Measurements from ENCODE around the gene FAM90A1. TPM values are rescaled to one million over a fixed set of nuclear protein-coding genes. Genes with fewer than 3 reads are reported as not detected.
"Not testable (repeated sequence)": the region's sequence is repeated elsewhere in the genome, so short reads cannot be mapped to it uniquely, and the experiment has no call there.

The FAM90A1 gene, protein sequence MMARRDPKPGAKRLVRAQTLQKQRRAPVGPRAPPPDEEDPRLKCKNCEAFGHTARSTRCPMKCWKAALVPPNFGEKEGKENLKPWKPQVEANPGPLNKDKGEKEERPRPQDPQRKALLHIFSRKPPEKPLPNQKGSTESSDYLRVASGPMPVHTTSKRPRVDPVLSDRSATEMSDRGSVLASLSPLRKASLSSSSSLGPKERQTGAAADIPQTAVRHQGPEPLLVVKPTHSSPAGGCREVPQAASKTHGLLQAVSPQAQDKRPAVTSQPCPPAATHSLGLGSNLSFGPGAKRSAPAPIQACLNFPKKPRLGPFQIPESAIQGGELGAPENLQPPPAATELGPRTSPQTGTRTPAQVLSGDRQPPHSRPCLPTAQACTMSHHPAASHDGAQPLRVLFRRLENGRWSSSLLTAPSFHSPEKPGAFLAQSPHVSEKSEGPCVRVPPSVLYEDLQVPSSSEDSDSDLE
- total RNA-seq = not detected in 2 replicates
- 0.05 TPM for polyA plus RNA-seq (2012)

DNA sequence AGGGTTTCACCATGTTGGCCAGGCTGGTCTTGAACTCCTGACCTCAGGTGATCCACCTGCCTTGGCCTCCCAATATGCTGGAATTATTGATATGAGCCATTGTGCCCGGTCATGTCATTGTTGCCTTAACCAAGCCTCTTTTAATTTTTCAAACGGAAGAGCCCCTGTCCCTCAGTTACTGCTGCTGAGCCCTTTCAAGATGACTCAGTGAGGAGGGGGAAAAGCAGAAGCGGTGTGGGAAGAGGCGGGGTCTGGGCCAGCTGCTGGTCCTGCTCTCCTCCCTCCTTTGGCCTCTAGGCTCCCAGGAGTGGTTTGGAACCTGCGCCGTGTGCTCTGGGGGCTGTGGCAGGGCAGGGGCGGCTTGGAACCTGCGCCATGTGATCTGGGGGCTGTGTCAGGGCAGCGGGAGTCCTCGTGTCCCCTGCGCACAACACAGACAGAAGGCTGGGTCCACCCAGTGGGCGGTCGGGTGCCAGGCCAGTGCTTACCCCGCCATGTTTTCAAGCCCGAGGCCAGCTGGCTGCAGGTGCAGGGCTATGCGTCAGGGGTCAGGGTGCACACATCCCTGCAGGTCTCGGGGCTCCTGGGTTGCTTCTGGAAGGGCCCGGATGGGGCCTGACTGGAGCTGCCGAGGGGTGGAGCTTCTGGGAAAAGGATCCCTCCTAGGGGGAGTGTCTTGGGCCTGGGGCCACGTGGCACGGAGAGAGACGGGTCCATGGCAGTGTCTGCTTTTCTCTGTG is at the start of gene FAM90A1:
Gene FAM90A1 (minus strand): TSS at position 627 of the 740 bp plus-strand sequence. CDS start 2,786 bp downstream, outside the sequence.
- not testable (repeated sequence) for DNase-seq (ENCODE audit: low read depth)

DNA sequence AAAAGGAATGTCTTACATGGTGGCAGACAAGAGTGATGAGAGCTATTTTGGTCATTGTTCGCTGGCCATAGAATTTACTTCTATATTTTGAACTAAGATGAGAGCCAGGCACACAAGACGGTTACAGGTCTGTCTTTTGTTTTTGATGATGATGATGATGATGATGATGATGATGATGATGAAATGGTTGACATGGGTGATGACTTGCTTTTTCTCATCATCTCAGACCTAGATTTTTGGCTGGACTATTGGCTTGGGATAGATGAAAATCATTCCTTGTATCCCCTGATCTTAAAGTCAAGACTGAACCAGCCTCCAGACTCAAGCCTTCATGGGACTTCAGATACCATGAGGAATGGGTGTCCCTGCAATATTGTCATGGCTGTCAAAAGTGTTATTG is 49.0 kb upstream of the FAM90A1 start:
- DNase-seq (ENCODE audit: low read depth) = not testable (repeated sequence)

- not testable (repeated sequence) for DNase-seq (ENCODE audit: low read depth)
Measured at GRCh38 chr12:8266706-8267105, 39.3 kb upstream of the FAM90A1 start.

DNA sequence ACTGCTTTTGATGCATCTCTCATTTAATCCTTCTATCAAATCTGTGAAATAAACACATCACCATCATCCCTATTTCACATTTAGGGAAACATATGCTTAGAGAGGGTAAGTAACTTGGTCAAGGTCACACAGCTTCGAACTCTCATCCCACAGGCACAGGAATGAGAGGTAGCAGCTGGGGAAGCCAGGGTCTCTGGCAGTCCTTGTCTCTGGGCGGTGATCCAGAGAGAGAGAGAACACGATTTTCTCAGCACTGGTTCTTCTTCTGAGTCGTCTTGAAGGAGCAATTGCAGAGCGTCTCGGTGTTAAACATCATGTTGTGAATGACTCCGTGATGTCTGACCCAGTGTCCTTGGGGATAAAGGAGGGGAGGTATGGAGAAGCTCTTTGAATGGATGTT is 36.8 kb upstream of the FAM90A1 start:
- DNase-seq (ENCODE audit: low read depth) = not testable (repeated sequence)

DNA sequence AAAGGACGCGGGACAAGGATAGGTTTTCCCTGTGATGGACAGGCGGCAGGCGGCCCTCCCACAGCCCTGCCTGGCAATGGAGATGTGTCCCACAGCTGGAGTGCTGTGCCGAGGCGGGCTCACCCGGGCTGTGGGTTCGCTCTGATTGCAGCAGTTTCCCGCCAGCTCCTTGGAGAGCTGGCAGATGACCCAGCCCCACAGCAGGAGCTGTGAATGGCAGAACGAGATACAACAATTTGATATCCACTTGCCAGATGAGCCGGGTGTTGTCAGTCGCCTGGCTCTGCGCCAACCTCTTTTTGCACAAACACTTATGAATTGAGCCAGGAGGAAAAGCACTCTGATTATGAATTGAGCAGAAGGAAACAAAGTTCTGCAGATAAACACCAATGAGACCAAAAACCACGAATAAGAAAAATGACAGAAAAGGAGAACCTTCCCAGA is 33.7 kb upstream of the FAM90A1 start:
- peak; percentile 4 for DNase-seq (ENCODE audit: low read depth)

DNA sequence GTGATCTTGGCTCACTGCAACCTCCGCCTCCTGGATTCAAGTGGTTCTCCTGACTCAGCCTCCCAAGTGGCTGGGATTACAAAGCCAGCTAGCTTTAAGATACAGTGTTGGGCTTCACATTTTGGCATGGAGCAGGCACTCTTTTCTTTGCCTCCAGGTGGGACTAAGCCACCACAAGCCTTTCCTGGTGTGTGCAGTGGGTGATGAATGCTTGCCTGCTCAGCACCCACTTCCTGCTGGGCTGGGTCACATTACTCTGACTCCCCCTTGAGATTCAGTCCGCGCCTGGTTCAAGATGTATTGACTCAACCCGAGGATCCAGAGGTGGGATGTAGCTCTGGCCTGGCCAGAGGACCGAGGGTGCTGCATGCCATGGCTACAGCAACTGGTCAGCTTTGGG is 28.9 kb upstream of the FAM90A1 start:
- DNase-seq (ENCODE audit: low read depth) = not testable (repeated sequence)

GRCh38 chr12:8254705-8255104 is 27.3 kb upstream of the FAM90A1 start:
- not testable (repeated sequence) for DNase-seq (ENCODE audit: low read depth)

DNA sequence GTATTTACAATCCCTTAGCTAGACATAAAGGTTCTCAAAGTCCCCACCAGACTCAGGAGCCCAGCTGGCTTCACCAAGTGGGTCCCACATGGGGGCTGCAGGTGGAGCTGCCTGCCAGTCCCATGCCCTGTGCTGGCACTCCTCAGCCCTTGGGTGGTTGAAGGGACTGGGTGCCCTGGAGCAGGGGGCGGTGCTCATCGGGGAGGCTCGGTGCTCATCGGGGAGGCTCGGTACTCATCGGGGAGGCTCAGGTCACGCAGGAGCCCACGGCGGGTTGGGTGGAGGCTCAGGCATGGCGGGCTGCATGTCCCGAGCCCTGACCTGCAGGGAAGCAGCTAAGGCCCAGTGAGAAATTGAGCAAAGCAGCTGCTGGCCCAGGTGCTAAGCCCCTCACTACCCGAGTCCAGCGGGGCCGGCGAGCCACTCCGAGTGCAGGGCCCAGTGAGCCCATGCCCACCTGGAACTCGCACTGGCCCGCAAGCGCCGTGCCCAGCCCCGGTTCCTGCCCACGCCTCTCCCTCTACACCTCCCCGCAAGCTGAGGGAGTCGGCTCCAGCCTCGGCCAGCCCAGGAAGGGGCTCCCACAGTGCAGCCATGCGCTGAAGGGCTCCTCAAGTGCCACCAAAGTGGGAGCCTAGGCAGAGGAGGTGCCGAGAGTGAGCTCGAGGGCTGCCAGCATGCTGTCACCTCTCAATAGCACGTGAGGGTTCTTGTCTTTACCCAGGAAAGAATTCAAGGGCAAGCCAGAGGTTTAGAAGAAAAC is 24.8 kb upstream of the FAM90A1 start:
- not testable (repeated sequence) for DNase-seq (ENCODE audit: low read depth)

GRCh38 chr12:8251616-8252015 is 24.2 kb upstream of the FAM90A1 start:
- not testable (repeated sequence) for DNase-seq (ENCODE audit: low read depth)

GRCh38 chr12:8246941-8247535 is 19.6 kb upstream of the FAM90A1 start:
- peak; percentile 11 for DNase-seq (ENCODE audit: low read depth)

DNA sequence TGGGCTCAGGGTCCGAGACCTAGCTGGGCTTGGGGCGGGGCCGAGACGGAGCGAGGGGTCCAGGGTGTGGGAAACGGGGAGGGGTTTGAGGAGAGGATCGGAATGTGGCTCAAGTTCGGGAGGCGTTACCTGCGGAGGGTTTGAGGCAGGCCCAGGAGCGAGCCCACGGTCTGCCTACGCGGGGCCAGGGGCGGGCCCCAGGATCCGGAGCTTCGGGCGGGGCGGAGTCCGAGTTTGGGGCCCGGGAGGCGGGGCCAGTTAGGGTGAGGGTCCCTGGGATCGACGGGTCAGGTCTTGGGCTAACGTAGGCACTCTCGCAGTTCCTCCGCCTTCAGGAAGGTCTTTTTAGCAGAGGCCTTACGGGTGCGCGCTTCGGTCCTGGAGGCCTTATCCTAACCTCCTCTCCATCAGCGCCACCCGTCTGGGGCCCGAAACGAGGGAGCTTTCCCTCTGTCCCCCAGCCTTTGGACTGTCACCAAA is 16.3 kb upstream of the FAM90A1 start:
- DNase-seq (ENCODE audit: low read depth) = not testable (repeated sequence)

GRCh38 chr12:8242880-8243681 is 15.7 kb upstream of the FAM90A1 start:
- peak; percentile 87 for DNase-seq (ENCODE audit: low read depth)

DNA sequence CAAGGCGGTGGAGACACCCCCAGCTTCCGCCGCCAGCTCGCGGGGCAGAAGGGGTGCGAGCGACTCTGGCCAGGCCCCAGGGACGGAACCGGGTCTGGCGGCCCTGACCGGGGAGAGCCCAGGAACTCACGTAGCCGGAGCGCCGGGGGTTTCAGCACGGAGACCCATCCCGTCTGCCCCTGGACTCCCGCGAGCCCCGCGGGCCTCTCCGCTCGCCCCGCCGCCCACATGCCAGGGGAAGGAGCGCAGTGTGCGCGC is 15.1 kb upstream of the FAM90A1 start:
- DNase-seq (ENCODE audit: low read depth) = not testable (repeated sequence)

DNA sequence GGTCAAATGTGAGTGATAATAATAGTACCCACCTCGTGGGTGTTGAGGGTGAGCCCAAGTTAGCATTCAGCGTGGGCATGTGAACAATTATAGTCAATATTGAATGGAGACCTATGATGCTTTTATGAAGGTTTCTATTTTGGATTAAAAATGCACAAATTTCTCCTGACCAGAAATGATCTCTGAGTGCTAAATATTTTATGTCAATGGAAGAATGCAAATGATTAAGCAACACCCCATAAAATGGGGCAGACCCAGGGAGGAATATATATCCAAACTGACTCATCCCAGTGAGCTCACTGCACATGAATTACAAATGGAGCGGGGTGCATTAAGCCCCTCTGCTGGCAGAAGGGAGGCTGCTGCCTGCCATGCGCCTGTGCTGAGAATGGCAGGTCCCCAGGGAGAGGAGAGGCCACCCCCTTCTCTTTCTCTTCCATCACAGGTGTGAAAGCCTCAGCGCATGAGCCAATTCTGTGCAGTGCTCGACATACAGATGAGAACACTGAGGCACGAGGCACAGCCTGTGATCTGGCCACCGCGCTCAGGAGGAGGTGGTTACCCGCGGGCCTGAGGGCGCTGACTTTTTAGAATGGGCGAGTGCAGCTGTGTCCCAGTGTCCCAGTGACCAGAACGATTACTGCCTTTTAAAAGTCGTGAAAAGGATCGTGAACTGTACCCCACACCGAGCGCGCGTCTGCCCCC is 14.7 kb upstream of the FAM90A1 start:
- DNase-seq (ENCODE audit: low read depth) = peak; percentile 40

DNA sequence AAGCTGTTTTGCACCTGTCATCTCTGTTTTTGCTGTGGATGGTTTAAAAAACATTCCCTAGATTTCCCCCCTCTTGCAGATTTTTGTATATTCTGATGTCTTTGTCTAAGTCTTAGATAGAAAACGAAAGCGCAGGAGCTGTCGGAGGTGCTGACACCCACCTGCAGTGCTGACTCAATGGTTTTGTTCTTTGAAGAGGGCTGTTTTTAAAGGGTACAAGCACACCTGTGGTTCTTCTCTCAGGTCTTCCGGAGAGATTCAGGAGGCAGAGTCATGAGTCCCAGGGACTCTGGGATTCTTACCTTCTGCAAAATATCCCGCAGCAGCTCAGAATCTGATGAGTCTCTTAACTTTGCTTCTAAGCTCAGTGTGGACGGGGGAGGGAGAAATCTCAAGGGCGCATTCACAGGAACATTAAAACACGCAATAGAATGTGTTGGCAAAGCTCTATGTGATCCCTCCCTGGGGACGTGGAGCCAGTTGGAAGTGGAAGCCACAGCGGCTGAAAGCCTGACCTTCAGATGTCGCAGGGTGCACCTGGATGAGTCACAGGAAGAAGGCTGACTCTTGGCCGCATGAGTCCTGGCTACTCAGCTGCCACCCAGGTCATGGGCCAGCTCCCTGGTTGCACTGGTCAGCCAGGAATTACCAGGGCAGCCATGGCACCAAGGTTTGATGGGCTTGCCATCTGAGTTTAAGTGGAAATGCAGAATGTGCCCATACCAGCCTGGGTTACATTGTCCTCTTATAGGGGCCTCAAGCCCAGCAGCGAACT is 13.1 kb upstream of the FAM90A1 start:
- not testable (repeated sequence) for DNase-seq (ENCODE audit: low read depth)

DNA sequence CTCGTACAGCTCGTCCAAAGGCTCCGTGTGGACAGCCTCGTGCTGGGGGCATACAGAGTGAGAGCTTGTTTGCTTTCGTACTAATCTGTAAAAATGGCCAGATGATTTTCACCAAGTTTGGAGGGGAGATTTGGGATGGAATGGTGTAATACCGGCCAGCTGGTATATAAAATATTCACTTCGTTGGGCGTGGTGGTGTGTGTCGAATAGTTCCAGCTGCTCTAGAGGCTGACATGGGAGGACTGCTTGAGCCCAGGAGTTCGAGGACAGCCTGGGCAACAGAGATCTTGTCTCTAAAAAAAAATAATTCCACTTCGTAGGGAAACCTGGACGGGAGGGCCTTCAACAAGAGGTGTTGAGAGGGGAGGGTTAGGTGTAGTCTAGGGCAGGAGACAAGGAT is 9.6 kb upstream of the FAM90A1 start:
- DNase-seq (ENCODE audit: low read depth) = not testable (repeated sequence)

- DNase-seq (ENCODE audit: low read depth) = peak; percentile 53
Measured at GRCh38 chr12:8235316-8236157, 8.1 kb upstream of the FAM90A1 start.

DNA sequence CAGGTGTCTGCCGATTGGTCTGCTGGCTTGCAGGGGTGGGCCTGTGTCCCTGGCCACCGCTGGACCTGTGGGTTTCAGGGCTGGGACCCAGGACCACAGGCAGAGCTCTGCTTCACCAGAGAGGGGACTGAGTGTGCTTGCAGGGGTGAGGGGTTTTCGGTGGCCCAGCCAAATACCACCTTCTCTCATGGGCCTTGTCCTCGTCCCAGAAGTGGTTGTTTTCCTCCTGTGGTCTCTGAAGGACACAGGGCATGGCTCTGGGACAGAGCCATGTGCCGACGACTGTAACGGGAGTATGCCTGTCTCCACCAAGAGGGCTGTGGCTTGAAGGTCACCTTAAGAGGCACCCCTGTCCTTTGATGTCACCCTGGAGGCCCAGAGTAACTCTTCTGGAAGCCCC is 7.3 kb upstream of the FAM90A1 start:
- DNase-seq (ENCODE audit: low read depth) = not testable (repeated sequence)
